Spleen (tissue), 11 donors: ENCODE measurements around the gene XRCC1. TPM values are rescaled to one million over a fixed set of nuclear protein-coding genes. Genes with fewer than 3 reads are reported as not detected.

Source experiments
- DNase-seq: peaks from one replicate; pipeline ENCODE4 v3.0.0-alpha.2; 2020
- H3K27ac ChIP-seq, 8 donors: fragments of 200-600 bp; sonication (generic) in 7 of 8; 1 replicate in 4 of 8; 2 replicates in 4 of 8; pipeline versions ENCODE4 v1.5.0 to v1.8.0; 2016 to 2021; ENCODE audit warnings: inconsistent platforms in 4 of 8, mild to moderate bottlenecking in 4 of 8, moderate library complexity in 1 of 8
- H3K27me3 ChIP-seq, 7 donors: fragments of 200-600 bp; sonication (generic) in 6 of 7; replicated peaks in 1 of 7; 1 replicate in 4 of 7; 2 replicates in 3 of 7; pipeline versions ENCODE4 v1.5.0 to v1.8.0; 2016 to 2021; ENCODE audit warnings: inconsistent platforms in 3 of 7, mild to moderate bottlenecking in 1 of 7
- H3K36me3 ChIP-seq, 6 donors: fragments of 200-600 bp; sonication (generic) in 5 of 6; 1 replicate in 4 of 6; 2 replicates in 2 of 6; pipeline versions ENCODE4 v1.5.0 to v1.8.0; 2016 to 2021; ENCODE audit warnings: inconsistent platforms in 2 of 6
- H3K4me1 ChIP-seq, 6 donors: fragments of 200-600 bp; sonication (generic) in 5 of 6; 1 replicate in 3 of 6; 2 replicates in 3 of 6; pipeline versions ENCODE4 v1.5.0 to v1.8.0; 2016 to 2021; ENCODE audit warnings: inconsistent platforms in 3 of 6
- H3K4me3 ChIP-seq, 8 donors: fragments of 200-600 bp; sonication (generic) in 7 of 8; 1 replicate in 4 of 8; 2 replicates in 4 of 8; pipeline versions ENCODE4 v1.5.0 to v1.8.0; 2016 to 2021; ENCODE audit warnings: inconsistent platforms in 4 of 8, mild to moderate bottlenecking in 4 of 8, moderate library complexity in 2 of 8
- H3K9me3 ChIP-seq, 8 donors: fragments of 200-600 bp; sonication (generic) in 7 of 8; 1 replicate in 4 of 8; 2 replicates in 4 of 8; pipeline versions ENCODE4 v1.5.0 to v1.8.0; 2016 to 2021; ENCODE audit warnings: inconsistent platforms in 4 of 8
- POLR2A ChIP-seq, 3 donors: fragments of 450-650 bp; IDR thresholded peaks; one replicate each; pipeline ENCODE4 v1.5.1; 2017; ENCODE audit warnings: antibody characterized with exemption in 3 of 3, mild to moderate bottlenecking in 1 of 3
- POLR2AphosphoS5 ChIP-seq, 3 donors: sonication (generic); formaldehyde crosslinking; IDR thresholded peaks; one replicate each; pipeline ENCODE4 v1.5.1; 2017; ENCODE audit warnings: antibody characterized with exemption in 3 of 3
- WGBS, 5 donors: extraction: QIAGEN DNeasy Blood & Tissue Kit in 3 of 5; methylation state at CpG; one replicate each; pipeline versions ENCODE4 v1.1.5 to v1.1.7; 2013 to 2018; 5-methylcytosine and 5-hydroxymethylcytosine counted together
- intact Hi-C: fragments of 100-400 bp; cut with DNase I; formaldehyde crosslinking; loops from one replicate; pipeline ENCODE4 v1.15.0; 2023; ENCODE audit warnings: low total_unique reads
- polyA plus RNA-seq, 3 donors: library from polyadenylated mRNA; stranded (reverse); fragments of 200-250 nt; gene quantifications; one replicate each; pipeline ENCODE4 v1.2.1, GENCODE V29; 2013
- total RNA-seq, 7 donors: library from RNA; depleted of rRNA in 3 of 7; stranded (reverse); fragments of >200 nt in 3 of 7; fragmentation: NEBNext Ultra II Directional in 4 of 7; extraction: Animal tissue kit (Norgen Biotek cat#: 25700) in 4 of 7; gene quantifications; one replicate each; pipeline versions ENCODE4 v1.1.0 to v1.2.1, GENCODE V29; 2016 to 2021
- TF ChIP-seq, protein P1 (sequence below), 11 experiments: fragments of 200-600 bp in 7 of 11; fragments of 450-650 bp in 4 of 11; sonication (generic) in 4 of 11; IDR thresholded peaks in 8 of 11; conservative IDR thresholded peaks in 3 of 11; 1 replicate in 7 of 11; 2 replicates in 4 of 11; pipeline versions ENCODE4 v1.4.0 to v1.8.0; 2016 to 2021; ENCODE audit warnings: antibody characterized with exemption in 11 of 11, inconsistent platforms in 4 of 11, mild to moderate bottlenecking in 1 of 11
- donor health status: healthy with polysubstance abuse.
- donor health status: DM: no; HTN: no; CAD: no; lungs with moderate emphysema.
- donor health status: DM: no; HTN: no; CAD: no.
- donor health status: Bipolar disorder and iron deficiency.
- donor health status: healthy.
- donor health status: DM: no; HTN: no; CAD: no.
- donor health status: DM: yes; HTN: yes; CAD: no.

XRCC1 gene
- total and polyA plus RNA-seq, 10 donors: 16.0 to 32.0 (median 25.1) TPM

DNA sequence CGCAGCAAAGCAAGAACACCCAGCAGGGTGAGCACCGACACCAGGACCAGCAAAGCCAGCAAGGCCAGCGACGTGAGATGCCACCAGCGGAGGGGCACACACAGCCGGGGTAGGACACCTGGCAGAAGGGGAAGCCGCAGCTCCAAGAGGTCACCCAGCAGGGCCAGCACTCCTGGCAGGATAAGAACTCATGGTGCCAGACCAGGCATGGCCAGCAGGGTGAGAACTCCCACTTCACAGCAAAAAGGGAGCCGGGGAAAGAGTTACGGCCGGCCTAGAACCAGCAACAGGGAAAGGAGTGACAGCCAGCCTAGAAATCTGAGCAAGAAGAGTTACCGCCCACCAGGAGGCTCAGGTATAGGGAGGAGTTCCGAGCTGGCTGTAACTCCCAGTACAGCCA, 37.0 kb upstream of the XRCC1 start:
- Histone ChIP-seq H3K36me3 (peaks cover 2 to 62% (median 26%) of the 10 kb centered on the region in 6 donors), H3K9me3 (no peaks in the 10 kb centered on the region), H3K4me3 (no peak overlapping the region), H3K4me1 (peaks cover 0 to 31% (median 4%) of the 10 kb centered on the region in 6 donors), H3K27me3 (no peaks in the 10 kb centered on the region), H3K27ac (no peak overlapping the region)
- WGBS, 5 donors: 95 to 97% (median 96%) methylated on average over 9 to 12 of the region's 12 CpGs
- TF ChIP-seq POLR2A (IDR thresholded peaks at IDR 0.05) (no peak), POLR2AphosphoS5 (IDR thresholded peaks at IDR 0.05) (no peak)
- TF ChIP-seq, protein P1, sequence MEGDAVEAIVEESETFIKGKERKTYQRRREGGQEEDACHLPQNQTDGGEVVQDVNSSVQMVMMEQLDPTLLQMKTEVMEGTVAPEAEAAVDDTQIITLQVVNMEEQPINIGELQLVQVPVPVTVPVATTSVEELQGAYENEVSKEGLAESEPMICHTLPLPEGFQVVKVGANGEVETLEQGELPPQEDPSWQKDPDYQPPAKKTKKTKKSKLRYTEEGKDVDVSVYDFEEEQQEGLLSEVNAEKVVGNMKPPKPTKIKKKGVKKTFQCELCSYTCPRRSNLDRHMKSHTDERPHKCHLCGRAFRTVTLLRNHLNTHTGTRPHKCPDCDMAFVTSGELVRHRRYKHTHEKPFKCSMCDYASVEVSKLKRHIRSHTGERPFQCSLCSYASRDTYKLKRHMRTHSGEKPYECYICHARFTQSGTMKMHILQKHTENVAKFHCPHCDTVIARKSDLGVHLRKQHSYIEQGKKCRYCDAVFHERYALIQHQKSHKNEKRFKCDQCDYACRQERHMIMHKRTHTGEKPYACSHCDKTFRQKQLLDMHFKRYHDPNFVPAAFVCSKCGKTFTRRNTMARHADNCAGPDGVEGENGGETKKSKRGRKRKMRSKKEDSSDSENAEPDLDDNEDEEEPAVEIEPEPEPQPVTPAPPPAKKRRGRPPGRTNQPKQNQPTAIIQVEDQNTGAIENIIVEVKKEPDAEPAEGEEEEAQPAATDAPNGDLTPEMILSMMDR (IDR thresholded peaks at IDR 0.05 in 8 of 11, conservative IDR thresholded peaks at IDR 0.05 in 3 of 11): no peak
- no peak for DNase-seq
- intact Hi-C loops: no loop called here

DNA sequence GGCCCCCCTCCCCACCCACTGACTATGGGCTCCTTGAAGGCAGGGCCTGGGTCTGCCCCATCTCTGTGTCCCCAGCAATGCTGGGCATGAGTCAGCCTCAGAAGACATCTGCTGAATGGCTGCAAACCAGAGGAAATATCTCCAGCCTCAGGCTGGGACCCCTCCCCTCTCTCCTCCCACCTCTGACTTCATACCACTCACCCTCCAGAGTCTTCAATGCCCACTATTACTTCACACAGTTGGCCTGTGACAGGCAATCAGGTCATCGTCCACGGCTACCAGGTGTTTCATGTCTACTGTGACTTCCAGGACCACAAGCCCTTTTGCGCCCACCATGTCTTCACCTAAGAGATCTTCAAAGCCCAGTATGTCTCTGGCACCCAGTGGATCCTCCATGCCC, 36.5 kb upstream of the XRCC1 start, which contains the start of gene SRRM5:
TSS of gene SRRM5 (plus strand) at position 301 of the 400 bp plus-strand sequence. CDS start at position 335, 34 bp downstream.
- no peaks in the 10 kb centered on the region for H3K9me3 ChIP-seq
- H3K4me1 ChIP-seq: peaks cover 0 to 31% (median 4%) of the 10 kb centered on the region in 6 donors
- peaks cover 2 to 68% (median 27%) of the 10 kb centered on the region in 6 donors for H3K36me3 ChIP-seq
- H3K4me3 ChIP-seq: no peak within 1 kb of the TSS
- H3K27me3 ChIP-seq: no peaks in the 10 kb centered on the region
- intact Hi-C loops: no loop called here
- TF ChIP-seq POLR2A (IDR thresholded peaks at IDR 0.05) (no peak), POLR2AphosphoS5 (IDR thresholded peaks at IDR 0.05) (no peak)
- TF ChIP-seq, protein P1 (IDR thresholded peaks at IDR 0.05 in 8 of 11, conservative IDR thresholded peaks at IDR 0.05 in 3 of 11): no peak
- H3K27ac ChIP-seq: no peak within 1 kb of the TSS
- WGBS, 5 donors: 88 to 100% (median 93%) methylated on average over 3 of the region's 3 CpGs
- DNase-seq: no peak

- Histone ChIP-seq H3K27ac (no peak overlapping the region), H3K4me3 (no peak overlapping the region), H3K36me3 (peaks cover 2 to 75% (median 30%) of the 10 kb centered on the region in 6 donors), H3K9me3 (no peaks in the 10 kb centered on the region), H3K4me1 (peaks cover 0 to 21% (median 0%) of the 10 kb centered on the region in 6 donors), H3K27me3 (no peaks in the 10 kb centered on the region)
- WGBS, 5 donors: 71 to 85% (median 82%) methylated on average over 3 of the region's 3 CpGs
- intact Hi-C loops: no loop called here
- TF ChIP-seq POLR2A (IDR thresholded peaks at IDR 0.05) (no peak), POLR2AphosphoS5 (IDR thresholded peaks at IDR 0.05) (no peak)
- TF ChIP-seq, protein P1 (IDR thresholded peaks at IDR 0.05 in 8 of 11, conservative IDR thresholded peaks at IDR 0.05 in 3 of 11): no peak
- no peak for DNase-seq
Measured at GRCh38 chr19:43610493-43610892, 35.2 kb upstream of the XRCC1 start.

DNA sequence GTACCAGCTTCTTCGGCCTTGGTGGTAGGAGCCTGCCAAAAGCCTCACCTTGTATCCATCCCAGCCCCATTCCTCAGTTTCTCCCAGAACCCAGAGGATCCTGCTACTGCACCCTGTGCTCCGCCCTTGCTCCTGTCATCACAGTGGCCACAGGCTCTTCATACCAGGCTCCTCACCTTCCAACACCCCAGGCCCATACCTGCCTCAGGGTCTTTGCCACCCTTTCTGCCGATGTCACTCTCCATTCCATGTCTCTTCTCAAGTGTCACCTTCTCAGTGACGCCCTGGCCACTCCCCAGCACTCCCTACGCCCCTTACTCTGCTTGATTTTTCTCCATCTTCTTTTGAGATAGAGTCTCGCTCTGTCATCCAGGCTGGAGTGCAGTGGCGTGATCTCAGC, 34.5 kb upstream of the XRCC1 start:
- peaks cover 2 to 75% (median 30%) of the 10 kb centered on the region in 6 donors for H3K36me3 ChIP-seq
- H3K9me3 ChIP-seq: no peaks in the 10 kb centered on the region
- DNase-seq: no peak
- intact Hi-C loops: no loop called here
- H3K4me1 ChIP-seq: peaks cover 0 to 17% (median 0%) of the 10 kb centered on the region in 6 donors
- no peaks in the 10 kb centered on the region for H3K27me3 ChIP-seq
- 81 to 95% (median 85%) methylated on average over 7 of the region's 7 CpGs for WGBS, 5 donors
- H3K4me3 ChIP-seq: no peak overlapping the region
- H3K27ac ChIP-seq: no peak overlapping the region
- TF ChIP-seq, protein P1 (IDR thresholded peaks at IDR 0.05 in 8 of 11, conservative IDR thresholded peaks at IDR 0.05 in 3 of 11): no peak
- TF ChIP-seq POLR2AphosphoS5 (IDR thresholded peaks at IDR 0.05) (no peak), POLR2A (IDR thresholded peaks at IDR 0.05) (no peak)
